Breast epithelium (tissue), 3 donors: ENCODE data around the gene NQO2.

ENCODE experiments used
- CTCF ChIP-seq, 3 donors: fragments of 450-650 bp; IDR thresholded peaks; one replicate each; pipeline ENCODE4 v1.5.1; 2016 to 2017; ENCODE audit warnings: antibody characterized with exemption in 3 of 3, mild to moderate bottlenecking in 3 of 3, moderate library complexity in 3 of 3
- POLR2AphosphoS5 ChIP-seq, 3 donors: sonication (generic); formaldehyde crosslinking; IDR thresholded peaks; one replicate each; pipeline ENCODE4 v1.6.1; 2017; ENCODE audit warnings: antibody characterized with exemption in 3 of 3

GRCh38 chr6:3045777-3046176 lies 46.1 kb downstream of the NQO2 start:
- TF ChIP-seq CTCF (IDR thresholded peaks at IDR 0.05) (no peak), POLR2AphosphoS5 (IDR thresholded peaks at IDR 0.05) (no peak)
